HG03460 (cell line): ENCODE measurements around the gene BOD1.
"Not testable (repeated sequence)": the region's sequence is repeated elsewhere in the genome, so short reads cannot be mapped to it uniquely, and the experiment has no call there.

Experiments
- ATAC-seq: cut with Tn5 transposase; IDR thresholded peaks from one replicate; pipeline ENCODE4 v1.9.1; 2021; ENCODE audit not compliant: unreplicated experiment

Gene BOD1

DNA sequence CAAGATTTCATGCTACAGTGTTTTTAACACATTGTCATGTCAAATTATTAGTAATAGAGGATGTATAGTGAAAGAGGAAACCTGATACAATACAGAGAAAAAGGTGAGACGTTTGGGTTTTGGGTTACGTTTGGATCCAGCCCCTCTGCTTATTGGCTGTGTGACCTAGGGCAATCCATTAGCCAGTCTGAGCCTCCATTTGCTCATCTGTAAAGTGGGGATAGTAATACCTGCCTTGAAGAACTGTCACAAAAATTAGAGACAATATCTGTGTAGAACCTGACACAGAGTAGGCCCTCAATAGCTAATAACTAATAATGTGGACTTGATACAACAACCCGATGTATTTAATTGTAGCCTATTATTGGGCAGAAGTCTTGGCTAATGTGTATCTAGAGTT, 4.3 kb upstream of the BOD1 start:
- ATAC-seq, result no peak

DNA sequence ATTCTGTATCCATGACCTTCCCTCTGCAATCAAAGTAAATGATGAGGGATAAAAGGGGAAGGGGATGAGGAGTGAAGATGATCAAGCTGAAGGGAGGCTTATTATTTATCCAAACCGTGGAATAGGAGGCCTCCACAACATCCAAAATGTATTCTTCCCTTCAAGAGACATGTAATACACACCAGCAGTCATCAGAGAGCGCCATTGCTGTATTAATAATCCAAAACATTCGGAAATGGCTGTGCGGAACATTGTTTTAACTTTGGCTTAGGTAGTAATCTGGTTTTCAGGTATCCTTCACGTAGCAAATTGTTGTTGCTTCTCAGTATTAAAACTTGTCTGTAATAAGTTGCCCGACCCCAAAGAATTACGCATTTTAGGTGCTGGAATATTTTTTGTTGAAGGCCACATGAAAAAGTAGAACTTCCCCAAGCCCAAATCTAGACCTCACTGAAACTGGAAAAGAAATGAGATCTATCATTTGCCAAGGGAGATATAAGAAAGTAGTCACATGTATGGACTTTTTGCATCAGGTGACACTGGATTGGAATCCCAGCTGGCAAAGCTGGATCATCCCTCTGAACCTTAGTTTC, 2.6 kb upstream of the BOD1 start:
- ATAC-seq, result no peak

DNA sequence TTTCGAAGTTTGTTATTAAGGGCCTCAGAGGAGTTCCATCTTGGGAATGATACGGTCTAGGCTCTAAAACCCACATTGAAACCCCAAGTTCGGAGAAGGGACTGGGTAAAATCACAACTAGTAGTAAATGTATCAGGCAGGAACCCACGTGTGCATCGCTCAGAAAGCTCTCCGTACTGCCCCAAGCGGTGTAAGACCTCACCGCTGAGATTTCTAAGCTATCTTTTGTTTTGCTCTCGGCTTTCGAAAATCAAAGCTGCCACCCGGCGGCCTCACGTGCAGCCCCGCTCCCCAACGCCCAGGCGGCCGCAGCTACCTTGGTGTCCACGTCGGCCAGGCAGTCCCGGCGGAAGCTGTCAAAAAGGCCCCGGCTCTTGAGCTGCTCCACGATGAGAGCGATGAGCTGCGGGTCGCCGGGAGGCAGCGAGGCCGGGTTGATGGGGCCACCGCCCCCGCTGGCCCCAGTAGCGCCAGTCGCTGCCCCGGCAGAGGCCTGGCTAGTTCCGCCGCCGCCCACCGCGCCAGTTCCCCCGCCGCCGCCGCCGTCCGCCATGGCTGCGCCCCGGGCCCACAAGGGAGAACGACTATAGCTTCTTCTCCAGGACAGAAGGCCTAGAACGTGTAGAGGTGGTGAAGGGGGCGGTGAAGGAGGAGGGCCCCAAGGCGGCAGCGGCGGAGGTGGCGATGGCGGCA, 420 bp downstream of the BOD1 start:
- peak; percentile 61 for ATAC-seq

DNA sequence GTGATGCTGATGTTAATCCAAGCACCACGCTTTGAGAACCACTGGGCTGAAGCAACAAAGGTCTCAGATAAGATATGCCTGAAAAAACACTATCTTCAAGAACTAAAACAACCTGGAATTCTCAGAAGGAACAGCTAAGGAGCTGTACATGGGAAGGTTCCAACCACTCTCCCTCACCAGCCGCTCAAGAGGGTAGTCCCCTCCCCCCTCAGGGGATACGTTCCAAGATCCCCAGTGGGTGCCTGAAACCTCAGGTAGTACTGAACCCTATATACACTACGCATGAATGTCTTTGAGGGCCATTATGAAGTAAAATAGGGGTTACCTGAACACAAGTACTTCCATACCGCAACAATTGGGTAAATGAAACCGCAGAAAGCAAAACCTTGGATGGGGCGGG, 1.9 kb downstream of the BOD1 start:
- ATAC-seq, result no peak

DNA sequence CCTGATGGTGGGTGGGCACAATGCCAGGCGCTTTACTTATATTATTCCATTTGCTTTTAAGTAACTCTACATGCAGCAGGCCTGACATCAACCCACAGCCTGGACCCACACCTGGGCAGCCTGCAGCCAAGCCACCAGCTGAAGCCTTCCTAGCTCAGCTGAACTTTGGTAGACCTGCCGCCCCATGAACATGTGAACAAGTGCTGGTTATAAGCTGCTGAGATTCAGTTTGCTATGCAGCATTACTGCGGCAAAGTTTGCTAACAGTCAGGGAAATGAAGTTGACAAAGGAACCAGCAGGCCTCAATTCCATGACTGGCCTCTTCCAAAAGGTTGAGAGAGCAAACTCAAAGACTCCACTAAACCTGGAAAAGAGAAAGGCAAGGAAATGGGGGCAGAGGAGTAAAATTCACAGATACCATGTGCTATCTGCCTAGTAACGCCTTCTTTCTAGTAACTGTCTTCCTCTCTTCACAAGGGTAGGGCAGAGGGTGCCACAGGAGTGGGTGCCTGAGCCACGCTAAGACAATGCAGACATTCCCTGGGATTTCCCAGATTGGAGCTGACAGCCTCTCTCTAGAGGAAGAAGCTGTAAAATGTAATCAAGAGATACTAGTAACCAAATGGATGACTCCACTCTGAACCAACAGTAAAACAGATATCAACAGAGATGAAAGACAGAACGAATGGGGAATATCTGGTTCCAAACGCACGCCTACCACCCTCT, 2.9 kb downstream of the BOD1 start:
- ATAC-seq, result no peak

DNA sequence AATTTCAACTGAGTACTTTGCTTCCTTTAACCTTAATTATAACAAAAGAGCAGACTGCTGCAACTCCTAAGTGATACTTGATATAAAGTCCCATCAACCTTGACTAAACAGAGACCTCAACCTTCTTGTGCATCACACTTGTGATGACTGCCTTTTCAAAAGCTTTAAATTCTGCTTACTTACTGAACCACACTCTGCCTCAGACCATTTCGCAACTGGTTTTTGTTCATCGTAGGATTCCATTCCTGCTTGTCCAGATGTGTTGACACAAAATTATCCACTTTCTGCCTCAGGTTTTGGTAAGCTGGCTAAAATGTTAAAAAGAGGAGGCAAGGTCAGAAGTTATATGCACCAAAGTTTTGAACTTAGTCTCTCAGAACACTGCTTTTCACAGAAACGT, 3.5 kb downstream of the BOD1 start:
- no peak for ATAC-seq

DNA sequence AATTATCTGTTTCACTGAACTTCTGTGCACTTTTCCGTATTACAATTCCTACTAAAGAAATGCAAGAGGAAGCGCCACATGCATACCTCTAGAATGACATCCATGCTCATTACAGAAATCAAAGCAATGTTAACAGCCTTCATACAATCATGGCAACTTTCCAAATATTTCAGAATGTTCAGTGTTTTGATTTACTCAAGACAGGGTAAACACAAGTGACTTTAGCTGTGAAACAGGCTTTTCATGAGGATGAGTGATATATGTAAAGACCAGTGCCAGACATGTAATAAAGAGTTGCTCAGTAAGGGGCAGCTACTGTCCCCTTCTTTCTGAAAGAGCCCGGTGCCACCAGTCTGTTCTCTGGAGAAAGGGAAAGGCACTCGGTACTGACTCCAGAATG, 4.7 kb downstream of the BOD1 start:
- no peak for ATAC-seq

DNA sequence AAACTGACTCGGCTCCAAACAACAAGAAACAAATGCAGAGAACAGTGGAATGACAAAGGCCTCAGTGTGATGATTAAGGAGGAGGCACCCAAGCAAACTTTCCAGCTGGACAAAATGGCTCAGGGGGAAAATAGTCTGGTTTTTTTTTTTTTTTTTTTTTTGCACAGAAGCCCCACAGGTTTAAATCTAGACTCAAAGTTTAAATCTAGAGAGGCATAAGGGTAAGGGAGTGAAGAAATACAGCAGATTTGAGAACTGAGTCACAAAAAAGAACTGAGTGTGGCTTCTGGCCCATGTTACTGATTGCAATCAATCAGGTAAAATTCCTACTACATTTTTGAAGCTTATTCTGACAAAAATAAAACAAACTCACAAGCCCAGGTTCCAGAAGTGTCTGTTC, 12.3 kb downstream of the BOD1 start:
- no peak for ATAC-seq

DNA sequence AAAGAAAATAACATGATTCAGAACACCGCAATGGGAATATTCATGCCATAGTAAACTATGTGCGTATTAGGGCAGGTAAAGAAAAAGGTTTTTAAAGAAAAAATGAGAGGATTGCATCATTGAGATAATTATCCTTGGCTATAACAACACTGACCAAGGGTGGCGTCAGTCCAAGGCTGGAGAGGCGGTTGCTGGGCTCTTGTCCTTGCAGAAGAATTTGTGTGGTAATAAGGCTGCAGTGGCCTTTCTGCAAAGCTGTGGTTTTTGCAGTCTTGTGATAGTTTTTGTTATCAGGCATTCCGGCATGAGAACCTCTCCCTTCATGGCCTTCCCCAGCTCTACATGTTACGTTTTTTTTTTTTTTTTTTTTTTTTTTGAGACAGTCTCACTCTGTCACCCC, 14.0 kb downstream of the BOD1 start:
- ATAC-seq, result no peak

DNA sequence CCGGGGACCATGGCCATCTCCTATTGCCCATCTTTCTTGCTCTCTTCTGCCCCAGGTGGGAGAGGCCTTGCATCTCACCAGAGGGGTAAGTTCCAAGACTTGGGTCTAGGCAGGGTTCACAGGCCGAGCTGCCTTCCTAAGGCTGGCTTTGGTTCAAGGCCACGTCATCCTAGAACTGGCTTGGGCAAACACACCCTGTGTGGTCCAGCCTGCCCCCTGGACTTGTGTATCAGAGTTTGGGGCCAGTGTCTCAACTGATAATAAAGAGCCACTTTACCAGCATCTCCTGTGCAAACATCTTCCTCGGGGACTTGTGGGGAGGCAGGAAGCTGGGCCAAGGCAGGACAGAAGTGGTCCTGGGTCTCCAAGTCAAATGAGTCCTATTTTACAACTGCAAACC, 17.8 kb downstream of the BOD1 start:
- no peak for ATAC-seq

DNA sequence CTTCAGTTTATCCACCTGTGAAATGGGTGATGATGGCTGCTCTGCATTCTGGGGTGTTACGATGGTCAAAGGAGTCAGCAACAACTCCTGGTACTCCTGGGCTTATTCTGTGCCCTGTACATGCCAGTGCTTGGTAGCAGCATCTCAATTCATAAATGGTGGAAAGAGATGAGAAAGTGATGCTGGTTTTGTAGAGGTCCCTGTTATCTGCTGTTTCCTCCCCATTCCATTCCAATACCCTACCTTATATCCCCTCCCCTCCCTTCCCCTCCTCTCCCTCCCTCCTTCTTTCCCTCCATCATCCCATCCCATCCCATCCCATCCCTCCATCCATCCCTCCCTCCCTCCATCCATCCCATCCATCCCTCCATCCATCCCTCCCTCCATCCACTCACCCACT, 19.1 kb downstream of the BOD1 start:
- no peak for ATAC-seq

DNA sequence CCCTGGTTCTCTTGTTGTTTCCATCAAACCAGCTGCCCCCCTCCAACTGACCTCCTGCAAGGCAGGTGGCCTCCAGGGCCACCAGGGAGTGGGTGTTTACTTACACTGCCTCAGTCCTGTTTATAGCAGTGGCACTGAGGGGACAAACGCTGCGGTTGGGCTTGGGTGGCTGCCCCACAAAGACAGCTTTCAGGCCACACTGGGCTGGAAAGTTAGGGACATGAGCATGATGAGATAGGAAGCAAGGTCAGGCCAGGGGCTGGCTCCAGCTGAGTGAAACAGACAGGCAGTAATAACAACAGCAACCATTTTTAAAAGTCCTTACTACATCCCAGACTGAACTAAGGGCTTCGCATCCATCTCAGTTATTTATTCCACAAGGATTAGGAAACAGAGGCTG, 20.6 kb downstream of the BOD1 start:
- no peak for ATAC-seq

DNA sequence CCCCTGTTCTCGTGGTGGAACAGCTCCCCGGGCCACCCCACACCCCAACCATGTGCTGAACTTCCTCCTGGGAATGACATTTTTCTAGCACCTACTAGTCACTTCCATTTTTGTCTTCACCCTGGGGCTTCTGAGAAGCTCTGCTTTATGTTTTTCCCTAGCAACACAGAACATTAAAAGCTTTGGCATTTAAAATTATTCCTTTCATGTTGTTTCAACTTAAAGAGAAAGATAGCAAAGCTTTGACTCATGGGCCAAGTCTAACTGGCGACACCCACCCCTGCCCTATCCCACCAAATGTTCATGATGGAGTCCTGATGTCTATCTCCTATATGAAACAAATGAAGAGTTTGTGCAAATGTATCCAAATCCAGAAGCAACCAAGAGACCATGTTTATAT, 22.4 kb downstream of the BOD1 start:
- no peak for ATAC-seq

DNA sequence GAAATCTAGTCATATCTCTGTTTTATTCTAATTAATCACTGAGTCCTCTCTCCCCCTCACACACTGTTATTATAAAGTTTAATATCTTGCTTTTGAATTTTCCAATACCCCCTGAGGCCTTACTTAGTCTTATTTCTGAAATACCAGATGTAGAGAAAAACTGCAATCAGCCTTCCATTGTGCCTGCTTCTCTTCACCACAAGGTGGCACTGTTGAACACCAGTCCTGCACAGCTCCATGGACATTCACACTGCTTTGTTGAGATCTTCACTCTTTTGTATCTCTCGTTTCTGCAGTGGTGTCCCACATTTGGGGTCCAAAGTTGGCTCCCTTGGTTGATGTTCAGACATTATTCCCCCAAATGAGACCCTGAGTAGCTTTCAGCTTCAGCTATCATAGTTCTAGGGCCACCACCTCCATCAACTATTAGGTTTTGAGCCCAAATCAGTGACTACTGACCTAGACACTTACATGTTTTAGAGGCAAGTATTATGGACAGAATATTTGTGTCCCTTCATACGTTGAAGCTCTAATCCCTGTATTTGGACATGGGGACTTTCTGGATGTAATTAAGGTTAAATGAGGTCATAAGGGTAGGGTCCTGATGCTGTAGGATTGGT, 24.3 kb downstream of the BOD1 start:
- ATAC-seq, result no peak

DNA sequence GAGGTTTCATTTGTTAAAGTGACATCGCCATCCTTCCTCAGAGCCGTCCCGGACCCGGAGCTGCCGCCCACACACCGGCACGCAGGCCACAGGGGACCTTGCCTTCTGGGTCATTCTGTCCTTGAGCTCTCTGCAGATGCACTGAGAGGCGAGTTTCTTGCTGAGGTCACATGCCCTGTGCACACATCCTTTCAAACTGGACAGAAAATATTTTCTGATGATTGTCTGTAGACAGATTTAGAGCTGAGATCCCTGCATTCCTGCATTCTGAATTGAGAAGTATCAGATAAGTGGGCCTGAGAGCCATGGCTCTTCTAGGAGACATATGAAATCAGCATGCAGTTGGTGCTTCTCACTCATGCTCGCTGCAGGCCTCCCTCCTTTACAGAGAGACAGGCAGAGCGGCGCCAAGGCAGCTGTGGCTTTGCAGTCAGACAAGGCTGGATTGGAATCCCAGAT, 25.4 kb downstream of the BOD1 start:
- no peak for ATAC-seq

DNA sequence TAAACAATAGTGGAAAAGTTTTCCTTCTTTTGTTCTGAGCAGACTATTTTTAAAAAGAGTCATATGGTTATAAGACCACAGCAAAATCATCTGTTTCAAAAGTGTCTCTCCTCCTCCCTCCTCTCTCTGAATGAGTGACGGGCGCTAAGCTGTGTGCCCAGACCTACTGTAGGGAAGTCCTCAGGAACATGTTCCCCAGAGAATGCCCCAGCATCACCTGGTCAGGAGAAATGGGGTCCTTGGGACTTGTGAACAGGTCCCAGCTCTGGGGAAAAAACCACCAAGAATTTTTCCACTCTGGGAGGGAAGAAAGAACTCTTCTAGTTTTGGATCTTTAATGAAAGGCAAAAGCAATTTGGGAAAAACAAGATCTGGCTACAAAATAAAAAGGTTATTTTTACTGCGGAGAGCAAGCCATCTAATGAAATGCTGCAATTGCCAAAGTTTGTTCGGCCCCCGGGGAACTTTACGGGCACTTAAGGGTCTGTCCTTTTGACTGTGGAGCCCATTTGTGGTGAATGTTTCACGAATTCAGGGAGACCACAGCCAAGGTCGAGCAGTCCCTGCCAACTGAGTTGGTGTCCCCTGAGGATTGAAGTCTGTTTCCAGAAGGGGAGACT, 25.9 kb downstream of the BOD1 start:
- no peak for ATAC-seq

DNA sequence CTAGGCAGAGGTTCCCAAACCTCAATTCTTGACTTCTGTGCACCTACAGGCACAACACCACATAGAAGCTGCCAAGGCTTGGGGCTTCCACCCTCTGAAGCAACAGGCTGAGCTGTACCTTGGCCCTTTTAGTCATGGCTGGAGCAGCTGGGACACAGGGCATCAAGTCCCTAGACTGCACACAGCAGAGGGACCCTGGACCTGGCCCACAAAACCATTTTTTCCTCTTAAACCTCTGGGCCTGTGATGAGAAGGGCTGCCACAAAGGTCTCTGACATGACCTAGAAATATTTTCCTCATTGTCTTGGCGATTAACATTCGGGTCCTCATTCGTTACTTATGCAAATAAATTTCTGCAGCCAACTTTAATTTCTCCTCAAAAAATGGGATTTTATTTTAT, 30.3 kb downstream of the BOD1 start:
- ATAC-seq, result not testable (repeated sequence)

DNA sequence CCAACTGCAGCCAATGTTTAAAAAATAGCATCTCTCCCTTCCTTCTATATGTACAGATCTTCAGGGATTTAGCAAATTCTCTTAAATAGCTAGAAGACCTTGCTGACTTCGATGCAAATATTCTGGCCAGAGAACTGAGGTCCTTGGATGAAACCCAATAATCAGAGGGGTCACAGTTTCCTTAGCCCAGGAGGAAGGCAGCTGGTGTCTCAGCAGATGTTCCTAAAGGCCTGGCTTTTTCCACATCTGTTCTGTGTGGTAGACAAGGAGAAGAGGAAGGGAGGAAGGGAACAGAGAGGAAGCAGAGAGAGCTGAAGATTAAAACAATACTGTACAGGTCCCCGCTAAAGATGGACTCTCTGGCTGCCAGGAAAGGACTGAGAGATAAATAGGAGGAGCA, 33.1 kb downstream of the BOD1 start:
- ATAC-seq, result no peak

DNA sequence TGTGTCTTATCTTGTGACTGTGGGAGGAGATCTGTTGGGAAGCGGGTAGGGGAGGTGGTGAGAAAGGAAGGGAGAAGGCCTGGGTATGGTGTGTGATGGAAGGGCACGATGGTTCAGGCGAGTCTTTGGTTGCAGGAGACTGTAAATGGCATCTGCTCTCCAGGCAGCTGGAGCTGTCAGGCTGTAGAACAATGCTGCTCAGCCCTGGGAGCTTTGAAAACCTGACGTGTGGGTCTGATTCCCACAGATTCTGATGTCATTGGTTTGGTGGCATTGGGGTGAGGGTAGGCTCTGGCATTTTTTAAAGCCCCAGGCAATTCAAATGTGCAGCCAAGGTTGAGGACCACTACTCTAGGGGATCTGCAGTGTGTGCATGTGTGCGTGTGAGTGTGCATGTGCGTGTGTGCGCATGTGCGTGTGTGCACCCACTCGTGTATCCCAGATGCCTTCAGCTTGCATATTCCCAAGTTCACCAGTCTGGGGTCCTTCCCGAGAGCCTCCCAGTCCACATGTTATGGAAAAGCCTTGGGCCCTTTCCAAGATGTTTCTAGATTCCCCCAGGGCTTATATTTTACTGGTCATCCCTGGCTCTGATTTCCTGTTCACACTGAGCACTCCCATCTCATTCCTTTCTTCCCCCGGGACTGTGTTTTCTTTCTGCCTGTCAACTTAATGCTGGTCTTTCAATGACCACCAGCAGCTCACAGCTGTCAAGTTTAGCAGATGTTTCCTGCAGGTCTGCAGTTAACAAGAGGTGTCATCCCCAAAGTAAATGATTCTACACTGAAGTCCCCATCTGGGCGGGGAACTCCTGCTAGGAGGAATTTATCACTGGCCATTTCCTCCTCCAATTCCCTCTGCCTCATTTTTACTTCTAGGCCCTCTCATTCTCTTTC, 34.0 kb downstream of the BOD1 start:
- ATAC-seq, result no peak

DNA sequence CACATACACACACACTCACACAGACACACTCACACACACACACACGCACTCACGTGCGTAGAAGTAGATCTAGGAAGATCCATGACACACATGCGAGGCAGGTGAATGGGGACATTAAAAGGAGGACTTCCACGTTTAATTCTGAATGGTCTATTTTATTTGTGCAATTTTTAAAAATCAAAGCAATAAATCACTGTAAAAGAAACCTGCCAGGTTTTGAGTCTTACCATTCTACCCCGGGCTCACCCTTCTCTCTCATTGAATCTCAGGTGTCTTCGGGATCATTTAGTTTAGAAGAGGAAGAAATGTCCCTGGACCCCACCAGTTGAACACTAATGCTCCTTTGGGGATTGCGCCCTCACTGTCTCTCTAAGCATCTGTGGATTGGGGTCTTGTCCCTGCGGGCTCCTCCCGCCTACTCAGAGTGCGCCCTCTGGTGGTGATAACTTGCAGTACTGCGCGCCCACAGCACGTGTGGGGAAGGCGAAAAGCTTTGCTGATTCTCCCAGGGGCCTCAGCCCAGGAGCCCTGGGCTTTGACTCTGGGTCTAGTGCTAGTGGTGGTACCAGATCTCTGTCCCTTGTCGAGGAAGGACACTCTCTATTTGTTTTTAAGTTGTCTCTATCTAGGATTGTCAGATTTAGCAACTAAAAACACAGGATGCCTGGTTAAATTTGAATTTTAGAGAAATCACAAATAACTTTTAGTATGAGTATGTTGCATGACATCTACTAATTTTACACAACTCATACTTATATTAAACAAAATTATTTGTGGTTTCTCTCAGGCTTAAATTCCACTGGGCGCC, 34.8 kb downstream of the BOD1 start:
- ATAC-seq, result no peak
